NCI-H128 (cell line): Measurements from ENCODE around the gene PKP1.

ENCODE experiments used
- DNase-seq: peaks from one replicate; lab custom pipeline; 2025; ENCODE audit not compliant: unreplicated experiment; lab: John Stamatoyannopoulos, UW

PKP1 gene

DNA sequence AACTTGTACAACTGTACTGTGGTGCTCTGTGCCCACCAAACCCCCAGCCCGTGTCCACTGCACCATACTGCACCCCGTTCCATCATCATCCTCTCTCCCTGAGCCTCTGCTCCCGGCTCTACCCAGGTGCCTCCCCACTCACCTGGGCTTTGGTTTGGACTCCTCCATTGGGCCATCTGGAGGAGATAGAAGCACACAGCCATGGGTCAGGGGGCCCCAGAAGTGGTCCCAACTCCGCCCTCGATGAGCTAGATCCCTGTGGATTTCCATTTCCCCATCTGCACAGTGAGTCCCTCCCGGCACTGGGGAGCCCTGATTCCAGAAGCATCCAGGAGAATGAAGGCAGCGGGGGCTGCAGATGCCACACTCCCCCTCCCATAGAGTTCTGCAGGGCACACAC lies 83.4 kb downstream of the PKP1 start:
- DNase-seq, result no peak

GRCh38 chr1:201369209-201369608 lies 85.9 kb downstream of the PKP1 start:
- DNase-seq, result no peak

DNA sequence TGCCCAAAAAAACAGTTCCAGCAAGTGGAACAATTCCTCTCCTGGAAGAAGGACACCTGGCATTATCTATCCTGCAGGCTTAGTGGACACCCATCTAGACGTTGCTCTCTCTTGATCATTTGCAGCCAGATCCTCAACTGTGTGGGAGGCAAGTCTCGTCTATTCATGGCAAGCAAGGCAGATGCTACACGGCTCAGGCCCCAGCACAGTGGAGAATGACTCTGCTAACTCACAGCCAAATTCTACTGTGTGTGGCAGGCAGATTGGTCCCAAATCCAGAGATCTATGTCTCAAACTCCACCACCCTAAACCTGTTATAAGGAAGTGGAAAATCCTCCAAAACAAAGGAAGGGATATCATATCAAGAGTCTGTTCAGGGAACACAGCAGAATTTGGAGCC lies 87.2 kb downstream of the PKP1 start:
- DNase-seq, result no peak

DNA sequence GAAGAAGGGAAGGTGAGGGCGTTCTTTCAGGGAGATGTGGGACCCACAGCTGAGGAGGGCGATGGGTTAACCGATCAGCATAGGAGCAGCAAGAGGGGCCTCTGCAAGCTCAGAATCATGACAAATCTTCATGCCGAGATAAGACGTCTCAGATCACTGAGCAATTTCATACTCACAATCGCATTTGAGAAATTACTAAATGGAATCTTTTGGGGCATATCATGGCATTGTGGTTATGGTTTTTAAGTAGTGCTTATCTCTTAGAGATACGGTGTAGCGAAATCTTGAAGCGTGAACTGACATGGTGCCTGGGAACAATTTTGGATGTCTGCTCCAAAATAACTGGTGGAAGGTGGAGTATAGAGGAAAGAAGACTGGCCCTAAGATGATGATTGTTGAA lies 88.0 kb downstream of the PKP1 start:
- no peak for DNase-seq

DNA sequence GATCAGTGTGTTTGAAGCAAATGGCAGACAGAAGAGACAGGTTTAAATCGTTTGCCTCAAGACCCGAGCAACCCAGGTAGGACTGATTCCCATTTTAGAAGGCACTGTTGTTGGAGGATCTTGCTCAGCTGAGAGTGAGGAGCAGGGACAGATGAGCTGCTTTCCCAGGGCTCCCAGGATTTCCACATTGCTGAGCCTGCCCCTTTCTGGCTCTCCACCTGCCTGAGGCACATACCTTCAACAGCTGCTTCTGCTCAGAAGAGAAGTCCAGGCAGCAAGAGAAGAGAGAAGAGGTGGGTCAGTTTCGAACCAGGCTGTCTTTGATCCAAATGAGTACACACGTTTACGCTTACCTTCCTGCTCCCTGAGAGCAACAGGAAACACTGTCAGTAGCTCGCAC lies 88.5 kb downstream of the PKP1 start:
- no peak for DNase-seq

GRCh38 chr1:201374364-201374763 lies 91.1 kb downstream of the PKP1 start:
- peak; percentile 14 for DNase-seq

GRCh38 chr1:201375169-201375568 lies 91.9 kb downstream of the PKP1 start:
- DNase-seq, result no peak

DNA sequence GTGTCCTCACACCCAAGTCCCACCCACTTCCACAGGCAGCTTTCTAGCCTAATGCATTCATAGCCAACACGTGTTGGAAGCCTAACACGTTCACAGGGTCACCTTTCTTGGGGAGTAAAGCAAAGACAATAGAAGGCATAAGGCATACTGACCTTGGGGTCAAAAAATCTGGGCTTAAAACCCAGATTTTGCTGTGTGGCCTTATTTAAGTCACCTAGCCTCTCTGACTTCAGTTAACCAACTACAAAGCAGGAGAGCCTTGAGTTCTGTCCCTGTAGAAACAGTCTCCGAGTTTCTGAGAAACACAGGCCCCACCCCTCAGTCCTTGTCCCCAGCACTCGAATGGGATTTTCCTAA lies 92.8 kb downstream of the PKP1 start:
- no peak for DNase-seq

- no peak for DNase-seq
These were observed 93.4 kb downstream of the PKP1 start for GRCh38 chr1:201376464-201377374.

- no peak for DNase-seq
These were observed 94.3 kb downstream of the PKP1 start, which contains the start of gene TNNT2 for GRCh38 chr1:201377611-201378092. TNNT2 (minus strand) TSS chr1:201377680; CDS start chr1:201373254, 4,426 bp downstream.

- no peak for DNase-seq
These were observed 95.5 kb downstream of the PKP1 start for GRCh38 chr1:201378804-201379203.

DNA sequence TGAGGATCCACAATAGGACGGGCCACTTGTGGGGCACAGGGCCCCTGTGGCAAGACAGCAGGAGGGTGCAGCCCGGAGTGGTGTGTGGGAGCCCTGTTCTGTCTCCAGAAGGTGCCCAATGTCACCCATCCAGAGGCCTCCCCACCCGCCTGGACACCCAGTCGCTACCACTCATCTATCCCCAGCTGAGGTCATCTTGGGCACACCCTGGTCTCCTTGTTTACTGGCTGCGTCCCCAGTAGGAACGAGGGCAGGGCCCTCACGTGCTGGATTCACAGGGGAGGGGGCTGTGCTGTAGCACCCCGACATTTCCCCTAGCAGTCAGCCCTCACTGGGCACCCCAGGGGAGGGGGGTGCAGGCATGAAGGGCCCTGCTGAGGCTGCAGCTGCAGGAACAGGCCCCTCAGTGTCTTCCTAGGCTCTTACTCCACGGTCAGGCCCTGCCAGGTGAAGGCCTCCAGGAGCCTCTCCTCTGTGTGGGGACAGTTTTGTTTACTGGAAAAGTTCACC lies 96.5 kb downstream of the PKP1 start:
- no peak for DNase-seq

GRCh38 chr1:201381130-201381529 lies 97.8 kb downstream of the PKP1 start:
- DNase-seq, result peak; percentile 49
